ENCODE measurements around the gene PSMG1. TPM values are rescaled to one million over a fixed set of nuclear protein-coding genes. Genes with fewer than 3 reads are reported as not detected.

The PSMG1 gene, protein sequence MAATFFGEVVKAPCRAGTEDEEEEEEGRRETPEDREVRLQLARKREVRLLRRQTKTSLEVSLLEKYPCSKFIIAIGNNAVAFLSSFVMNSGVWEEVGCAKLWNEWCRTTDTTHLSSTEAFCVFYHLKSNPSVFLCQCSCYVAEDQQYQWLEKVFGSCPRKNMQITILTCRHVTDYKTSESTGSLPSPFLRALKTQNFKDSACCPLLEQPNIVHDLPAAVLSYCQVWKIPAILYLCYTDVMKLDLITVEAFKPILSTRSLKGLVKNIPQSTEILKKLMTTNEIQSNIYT
- total RNA-seq = 16.1 and 43.8 TPM in 2 replicates

DNA sequence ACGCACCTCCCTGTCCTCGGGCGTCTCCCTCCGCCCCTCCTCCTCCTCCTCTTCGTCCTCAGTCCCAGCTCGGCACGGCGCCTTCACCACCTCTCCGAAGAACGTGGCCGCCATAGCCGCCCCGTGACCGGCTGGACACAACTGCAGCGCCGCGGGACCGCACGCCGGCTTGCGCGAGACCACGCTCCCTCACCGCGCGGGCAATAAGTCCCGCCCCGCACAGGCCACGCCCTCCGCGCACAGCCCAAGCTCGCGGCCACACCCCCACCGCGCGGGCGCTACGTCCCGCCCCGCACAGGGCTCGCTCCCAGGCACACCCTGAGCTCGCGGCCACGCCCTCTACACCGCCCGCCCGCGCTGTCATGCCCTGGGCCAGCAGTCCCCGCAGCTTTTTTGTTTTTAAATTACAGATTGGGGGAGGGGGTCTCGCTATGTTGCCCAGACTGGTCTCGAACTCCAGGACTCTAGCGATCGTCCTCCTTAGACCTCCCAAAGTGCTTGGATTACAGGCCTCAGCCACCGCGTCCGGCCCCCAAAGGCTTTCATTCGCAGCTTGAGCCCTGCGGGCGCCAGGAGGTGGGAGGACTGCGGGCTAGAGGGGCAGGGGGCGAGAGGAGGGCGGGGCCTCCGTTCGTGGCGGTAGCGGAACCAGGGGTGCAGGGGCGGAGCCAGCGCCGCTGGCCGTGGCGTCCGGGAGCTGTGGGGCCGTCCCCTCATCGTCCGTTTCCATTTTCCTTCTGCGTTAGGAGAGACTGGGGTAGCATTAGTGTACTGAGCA is at the start of gene PSMG1:
TSS of gene PSMG1 (minus strand) at position 180 of the 778 bp plus-strand sequence. CDS start at position 114, 66 bp downstream.

Other genes with a start within 250 kb of the PSMG1 start
- 17.5 and 30.2 TPM in 2 replicates for gene BRWD1, start 130.2 kb upstream of the PSMG1 start, total RNA-seq
- 219 and 222 TPM in 2 replicates for gene HMGN1, start 165.6 kb upstream of the PSMG1 start, total RNA-seq